Adipocyte (in vitro differentiated cells): ENCODE results near the gene PSIP1.

Experiments used
- DNase-seq: peaks from one replicate; pipeline ENCODE4 v3.0.0-alpha.2; 2015; ENCODE audit warnings: low read depth
- H3K27me3 ChIP-seq: replicated peaks from 2 replicates; pipeline ENCODE4 v1.7.0; 2013; ENCODE audit warnings: mild to moderate bottlenecking, low read length, moderate library complexity; ENCODE audit not compliant: control insufficient read depth, insufficient read depth
- H3K36me3 ChIP-seq: 2 replicates; pipeline ENCODE4 v1.7.0; 2013; ENCODE audit warnings: low read length, mild to moderate bottlenecking, moderate library complexity; ENCODE audit not compliant: control insufficient read depth, insufficient read depth, severe bottlenecking
- H3K4me1 ChIP-seq: 2 replicates; pipeline ENCODE4 v1.7.0; 2013; ENCODE audit warnings: mild to moderate bottlenecking, low read length, moderate library complexity; ENCODE audit not compliant: control insufficient read depth, insufficient read depth
- H3K4me3 ChIP-seq: 2 replicates; pipeline ENCODE4 v1.7.0; 2013; ENCODE audit warnings: mild to moderate bottlenecking, low read length, moderate library complexity
- H3K9ac ChIP-seq: 2 replicates; pipeline ENCODE4 v1.7.0; 2013; ENCODE audit warnings: mild to moderate bottlenecking, low read length, moderate library complexity
- H3K9me3 ChIP-seq: 2 replicates; pipeline ENCODE4 v1.7.0; 2013; ENCODE audit warnings: mild to moderate bottlenecking, low read length, moderate library complexity; ENCODE audit not compliant: control insufficient read depth

The PSIP1 gene

GRCh38 chr9:15525958-15526357, 15.2 kb upstream of the PSIP1 start:
- H3K9me3 ChIP-seq, result no peaks in the 10 kb centered on the region
- no peak for DNase-seq
- H3K4me3 ChIP-seq, result no peak overlapping the region
- no peak overlapping the region for H3K9ac ChIP-seq
- no peaks in the 10 kb centered on the region for H3K4me1 ChIP-seq
- H3K27me3 ChIP-seq, result no peaks in the 10 kb centered on the region
- no peaks in the 10 kb centered on the region for H3K36me3 ChIP-seq

DNA sequence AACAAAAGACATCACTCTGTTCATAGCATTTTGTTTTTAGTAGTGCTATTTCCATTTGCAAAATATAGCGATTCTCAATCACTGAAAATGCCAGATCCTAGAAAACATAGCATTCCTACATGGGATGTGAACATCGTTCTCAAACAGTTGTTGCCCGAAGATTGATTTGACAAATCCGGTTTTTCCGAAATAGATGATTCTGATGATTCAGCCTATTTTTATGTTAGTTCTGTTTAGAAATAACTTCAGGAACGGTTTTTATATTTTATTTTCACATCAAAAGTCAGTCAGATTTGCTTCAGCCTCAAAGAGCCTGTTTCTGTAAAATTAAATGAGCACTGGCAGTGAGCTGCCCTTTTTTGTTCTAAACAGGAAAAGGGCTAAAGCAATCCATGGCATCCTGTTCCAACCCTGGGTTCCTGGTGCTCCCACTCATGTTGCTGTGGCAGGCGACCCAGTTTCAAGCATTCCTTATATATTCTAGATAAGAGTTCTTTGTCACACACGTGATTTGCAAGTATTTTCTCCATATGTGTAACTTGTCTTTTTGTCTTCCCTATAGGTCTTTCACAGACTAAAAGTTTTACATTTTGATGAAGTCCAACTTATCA, 14.2 kb upstream of the PSIP1 start:
- no peaks in the 10 kb centered on the region for H3K27me3 ChIP-seq
- H3K36me3 ChIP-seq, result no peaks in the 10 kb centered on the region
- no peak for DNase-seq

GRCh38 chr9:15522130-15522755, 11.5 kb upstream of the PSIP1 start:
- no peaks in the 10 kb centered on the region for H3K4me1 ChIP-seq
- no peaks in the 10 kb centered on the region for H3K9me3 ChIP-seq
- H3K4me3 ChIP-seq, result no peak overlapping the region
- no peak for DNase-seq
- H3K27me3 ChIP-seq, result no peaks in the 10 kb centered on the region
- H3K36me3 ChIP-seq, result no peaks in the 10 kb centered on the region
- no peak overlapping the region for H3K9ac ChIP-seq

More for the DNA sequence above, 14.2 kb upstream of the PSIP1 start:
- no peak overlapping the region for H3K9ac ChIP-seq
- no peak overlapping the region for H3K4me3 ChIP-seq
- H3K4me1 ChIP-seq, result no peaks in the 10 kb centered on the region
- H3K9me3 ChIP-seq, result no peaks in the 10 kb centered on the region

- Histone ChIP-seq H3K36me3 (no peaks in the 10 kb centered on the region), H3K9ac (no peak overlapping the region), H3K27me3 (no peaks in the 10 kb centered on the region), H3K4me3 (no peak overlapping the region), H3K4me1 (no peaks in the 10 kb centered on the region), H3K9me3 (no peaks in the 10 kb centered on the region)
- no peak for DNase-seq
Observed at GRCh38 chr9:15521254-15521653, 10.5 kb upstream of the PSIP1 start.

DNA sequence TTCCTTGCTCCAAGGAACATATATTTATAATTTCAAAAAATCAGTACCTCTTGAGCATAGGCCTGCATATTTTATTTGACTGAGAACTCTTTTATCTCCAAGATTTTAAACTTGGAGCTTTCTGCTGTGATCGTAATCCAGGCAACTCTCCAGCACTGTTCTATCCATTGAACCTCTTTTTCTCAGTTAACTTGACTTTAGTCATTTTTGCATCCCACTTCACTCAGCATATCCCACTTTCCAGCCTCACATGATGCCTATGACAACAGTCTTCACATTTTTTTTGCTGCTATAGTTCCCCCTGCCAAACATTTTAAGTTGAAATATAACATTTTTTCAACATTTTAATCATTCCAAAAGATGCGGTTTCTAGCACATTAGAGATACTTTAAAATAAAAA, 9.1 kb upstream of the PSIP1 start:
- no peak for DNase-seq
- Histone ChIP-seq H3K9ac (no peak overlapping the region), H3K36me3 (no peaks in the 10 kb centered on the region)

GRCh38 chr9:15513335-15513734, 2.6 kb upstream of the PSIP1 start:
- Histone ChIP-seq H3K9me3 (no peaks in the 10 kb centered on the region), H3K4me3 (no peak overlapping the region), H3K4me1 (peaks cover 6% of the 10 kb centered on the region), H3K36me3 (no peaks in the 10 kb centered on the region), H3K9ac (no peak overlapping the region), H3K27me3 (no peaks in the 10 kb centered on the region)
- peak; percentile 25 for DNase-seq

More for the DNA sequence above, 9.1 kb upstream of the PSIP1 start:
- H3K4me3 ChIP-seq, result no peak overlapping the region
- no peaks in the 10 kb centered on the region for H3K9me3 ChIP-seq
- H3K27me3 ChIP-seq, result no peaks in the 10 kb centered on the region
- H3K4me1 ChIP-seq, result no peaks in the 10 kb centered on the region

DNA sequence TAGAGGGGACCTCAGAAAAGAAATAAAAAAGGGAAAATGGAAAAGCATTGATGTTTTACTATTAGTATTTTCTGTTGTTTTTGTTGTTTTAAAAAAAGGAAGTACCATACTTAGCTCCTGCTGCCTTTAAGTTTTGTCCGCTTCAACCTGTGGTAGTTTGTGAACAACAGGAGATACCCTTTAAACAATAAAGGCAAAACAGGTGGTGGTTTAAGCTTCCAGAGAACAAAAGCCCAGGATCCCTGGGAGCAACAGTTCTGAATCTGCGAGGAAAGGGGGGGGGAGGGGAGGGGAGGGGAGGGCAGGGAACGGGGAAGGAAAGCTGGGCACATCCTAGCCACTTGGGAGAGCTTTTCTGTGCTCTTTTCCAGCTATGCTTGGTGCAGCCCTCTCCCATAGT, 2.1 kb upstream of the PSIP1 start:
- Histone ChIP-seq H3K4me1 (peaks cover 6% of the 10 kb centered on the region), H3K9ac (no peak overlapping the region), H3K9me3 (no peaks in the 10 kb centered on the region), H3K27me3 (no peaks in the 10 kb centered on the region), H3K4me3 (no peak overlapping the region), H3K36me3 (no peaks in the 10 kb centered on the region)
- DNase-seq, result no peak

- Histone ChIP-seq H3K4me3 (no peak overlapping the region), H3K4me1 (peaks cover 6% of the 10 kb centered on the region), H3K9ac (peak overlapping the region; percentile 95), H3K27me3 (no peaks in the 10 kb centered on the region), H3K9me3 (no peaks in the 10 kb centered on the region), H3K36me3 (no peaks in the 10 kb centered on the region)
- no peak for DNase-seq
Observed at GRCh38 chr9:15512204-15512603, 1.4 kb upstream of the PSIP1 start.

- peak; percentile 59 for DNase-seq
Observed at GRCh38 chr9:15509931-15510788, 610 bp downstream of the PSIP1 start.

GRCh38 chr9:15505921-15506320, 4.8 kb downstream of the PSIP1 start:
- Histone ChIP-seq H3K9me3 (no peaks in the 10 kb centered on the region), H3K27me3 (no peaks in the 10 kb centered on the region), H3K4me1 (peaks cover 6% of the 10 kb centered on the region), H3K4me3 (no peak overlapping the region), H3K36me3 (peaks cover 12% of the 10 kb centered on the region), H3K9ac (no peak overlapping the region)
- no peak for DNase-seq

More at GRCh38 chr9:15509931-15510788, 610 bp downstream of the PSIP1 start:
- peak overlapping the region; percentile 95 for H3K9ac ChIP-seq
- H3K4me3 ChIP-seq, result peak overlapping the region; percentile 92
- no peaks in the 10 kb centered on the region for H3K9me3 ChIP-seq
- H3K27me3 ChIP-seq, result no peaks in the 10 kb centered on the region
- H3K36me3 ChIP-seq, result peaks cover 12% of the 10 kb centered on the region
- H3K4me1 ChIP-seq, result peaks cover 6% of the 10 kb centered on the region

GRCh38 chr9:15501803-15502202, 9.0 kb downstream of the PSIP1 start:
- H3K4me3 ChIP-seq, result no peak overlapping the region
- no peak overlapping the region for H3K9ac ChIP-seq
- H3K27me3 ChIP-seq, result no peaks in the 10 kb centered on the region
- peaks cover 12% of the 10 kb centered on the region for H3K36me3 ChIP-seq
- no peak for DNase-seq
- H3K9me3 ChIP-seq, result no peaks in the 10 kb centered on the region
- H3K4me1 ChIP-seq, result no peaks in the 10 kb centered on the region
